Measurements from ENCODE around the gene AUTS2.

DNA sequence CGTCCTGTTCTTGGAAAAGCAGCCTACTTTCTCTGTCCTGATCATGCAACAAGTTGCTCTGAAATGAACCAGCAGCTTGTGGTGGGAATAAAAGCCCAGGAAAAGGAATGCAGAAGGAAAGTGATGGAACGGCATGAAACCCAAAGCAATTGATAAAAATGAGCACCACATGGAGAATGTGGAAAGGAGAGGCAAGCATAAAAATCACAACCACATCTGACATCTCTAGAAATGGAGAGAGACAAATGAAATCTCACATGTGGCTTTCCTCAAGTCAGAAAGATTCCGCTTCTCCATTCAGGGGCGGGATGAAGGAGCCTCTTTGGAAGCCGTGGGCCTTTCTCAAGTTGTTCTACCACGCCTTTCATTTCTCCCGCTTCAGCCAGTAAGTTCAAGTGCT lies 902.0 kb downstream of the AUTS2 start:
- TF ChIP-seq CHD1 (IDR thresholded peaks at IDR 0.05; ENCODE audit: low read depth, low read length): no peak
- TF ChIP-seq EP300 (IDR thresholded peaks at IDR 0.05; ENCODE audit: borderline replicate concordance in 1 of 2, low read depth in 2 of 2, low read length in 2 of 2): no peak
- TF ChIP-seq, protein P1, sequence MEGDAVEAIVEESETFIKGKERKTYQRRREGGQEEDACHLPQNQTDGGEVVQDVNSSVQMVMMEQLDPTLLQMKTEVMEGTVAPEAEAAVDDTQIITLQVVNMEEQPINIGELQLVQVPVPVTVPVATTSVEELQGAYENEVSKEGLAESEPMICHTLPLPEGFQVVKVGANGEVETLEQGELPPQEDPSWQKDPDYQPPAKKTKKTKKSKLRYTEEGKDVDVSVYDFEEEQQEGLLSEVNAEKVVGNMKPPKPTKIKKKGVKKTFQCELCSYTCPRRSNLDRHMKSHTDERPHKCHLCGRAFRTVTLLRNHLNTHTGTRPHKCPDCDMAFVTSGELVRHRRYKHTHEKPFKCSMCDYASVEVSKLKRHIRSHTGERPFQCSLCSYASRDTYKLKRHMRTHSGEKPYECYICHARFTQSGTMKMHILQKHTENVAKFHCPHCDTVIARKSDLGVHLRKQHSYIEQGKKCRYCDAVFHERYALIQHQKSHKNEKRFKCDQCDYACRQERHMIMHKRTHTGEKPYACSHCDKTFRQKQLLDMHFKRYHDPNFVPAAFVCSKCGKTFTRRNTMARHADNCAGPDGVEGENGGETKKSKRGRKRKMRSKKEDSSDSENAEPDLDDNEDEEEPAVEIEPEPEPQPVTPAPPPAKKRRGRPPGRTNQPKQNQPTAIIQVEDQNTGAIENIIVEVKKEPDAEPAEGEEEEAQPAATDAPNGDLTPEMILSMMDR (IDR thresholded peaks at IDR 0.05; ENCODE audit: control extremely low read depth in 1 of 3, insufficient read depth in 1 of 3, low read depth in 1 of 3, low read length in 3 of 3): no peak
- no peak for TF ChIP-seq JUN (IDR thresholded peaks at IDR 0.05; ENCODE audit: low read depth, low read length)
- TF ChIP-seq RNF2 (IDR thresholded peaks at IDR 0.05; ENCODE audit: borderline replicate concordance, low read depth, low read length, missing control alignments, poor library complexity, severe bottlenecking): no peak
- no peak for TF ChIP-seq CEBPB (IDR thresholded peaks at IDR 0.05; ENCODE audit: low read depth, low read length)
- TF ChIP-seq RFX5 (IDR thresholded peaks at IDR 0.05; ENCODE audit: borderline replicate concordance, low read depth, low read length): no peak
- no peak for TF ChIP-seq JUND (IDR thresholded peaks at IDR 0.05; ENCODE audit: low read length)
- TF ChIP-seq HDAC2 (IDR thresholded peaks at IDR 0.05; ENCODE audit: borderline replicate concordance in 1 of 2, low read depth in 2 of 2, low read length in 2 of 2): no peak
- no peak for TF ChIP-seq POLR2AphosphoS5 (IDR thresholded peaks at IDR 0.05; ENCODE audit: low read depth, low read length)
